HG03558 (cell line): ENCODE measurements around the gene SGMS1.
"Not testable (repeated sequence)": the region's sequence is repeated elsewhere in the genome, so short reads cannot be mapped to it uniquely, and the experiment has no call there.

ENCODE experiments used
- ATAC-seq: cut with Tn5 transposase; IDR thresholded peaks from one replicate; pipeline ENCODE4 v1.9.1; 2021; ENCODE audit warnings: moderate number of reproducible peaks; ENCODE audit not compliant: unreplicated experiment; ENCODE audit errors: extremely low read depth

SGMS1 gene

DNA sequence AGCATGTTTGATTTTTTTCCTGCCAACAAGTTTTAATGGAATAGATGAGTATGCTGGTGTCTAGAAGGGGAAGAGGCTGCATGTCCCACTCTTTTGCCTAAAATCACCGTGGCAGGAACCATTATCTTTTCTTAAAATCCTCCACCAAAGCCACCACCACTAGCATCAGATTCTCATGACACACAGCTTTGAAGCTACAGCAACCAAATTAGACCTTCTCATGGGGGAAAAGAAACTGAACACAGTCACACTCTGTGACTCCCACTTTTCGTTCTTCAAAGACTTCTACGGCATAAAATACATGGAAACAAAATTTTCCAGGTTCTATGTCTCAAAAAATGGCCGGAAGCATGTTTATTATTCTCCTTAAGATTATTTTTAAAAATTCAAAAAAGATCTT lies 81.8 kb downstream of the SGMS1 start:
- ATAC-seq: no peak

DNA sequence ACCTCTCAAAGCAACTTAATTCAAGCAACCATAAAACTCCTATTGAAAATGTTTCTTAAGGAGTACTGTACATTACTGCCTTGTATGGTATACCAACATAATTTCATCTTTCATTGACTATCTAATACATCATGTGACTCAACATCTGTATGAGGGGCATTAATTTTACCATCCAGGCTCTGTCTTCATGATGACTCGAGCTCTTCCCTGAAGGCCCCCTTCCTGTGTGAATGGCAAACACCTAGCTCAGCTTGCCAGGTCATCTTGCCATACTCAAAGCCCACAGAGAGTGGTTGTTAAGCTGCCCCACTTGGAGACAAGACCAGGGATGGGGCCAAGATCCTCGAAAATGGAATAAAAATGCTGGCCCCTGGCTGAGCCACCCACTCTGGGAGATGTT lies 82.4 kb downstream of the SGMS1 start:
- ATAC-seq: no peak

DNA sequence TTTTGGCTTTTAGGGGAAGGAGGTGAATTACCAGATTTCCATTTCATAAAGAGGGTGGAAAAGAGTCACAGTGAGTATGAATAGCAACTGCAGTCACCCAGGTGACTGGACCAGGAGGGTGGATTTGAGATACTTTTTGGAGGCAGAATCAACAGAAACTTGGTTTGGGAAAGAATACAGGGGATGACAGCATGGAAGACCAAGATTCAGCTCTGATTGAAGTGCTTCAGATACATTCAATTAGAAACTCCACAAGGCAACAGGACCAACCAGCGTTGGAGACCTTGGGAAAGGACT lies 83.0 kb downstream of the SGMS1 start:
- ATAC-seq: no peak

DNA sequence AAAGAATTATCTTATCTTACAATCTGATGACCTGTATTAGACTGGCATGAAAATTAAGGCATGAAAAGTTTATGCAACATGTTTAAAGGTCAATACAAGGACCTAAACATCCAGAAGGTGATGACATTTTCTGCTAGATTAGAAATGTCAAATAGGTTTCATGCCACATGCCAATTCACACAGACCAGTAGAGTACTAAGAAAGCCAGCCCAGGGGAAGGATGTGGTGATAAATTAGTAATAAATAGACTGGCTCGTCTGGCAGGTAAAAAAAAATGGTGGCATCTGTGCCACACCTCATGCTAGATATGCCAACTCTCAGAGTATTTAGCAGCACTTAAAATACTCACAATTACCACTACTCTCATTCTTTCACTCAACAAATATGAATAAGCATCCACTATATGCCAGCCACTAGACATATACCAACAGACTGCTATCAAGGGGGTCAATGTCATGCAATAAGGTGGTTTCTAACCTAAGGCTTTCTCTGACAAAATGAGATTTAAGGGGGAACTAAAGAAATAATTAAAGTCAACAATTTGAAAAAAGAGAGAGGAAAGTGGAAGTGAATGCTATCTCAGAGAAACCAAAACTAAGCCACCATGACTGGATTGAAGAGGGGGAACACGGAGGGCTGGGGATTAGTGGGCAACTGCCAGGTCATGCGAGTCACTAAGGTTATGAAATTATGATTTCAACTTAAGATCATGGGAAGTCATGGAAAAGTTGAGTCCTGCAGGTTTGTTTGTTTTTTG lies 83.5 kb downstream of the SGMS1 start:
- ATAC-seq: peak; percentile 28

GRCh38 chr10:50538555-50539398 lies 85.0 kb downstream of the SGMS1 start:
- ATAC-seq: no peak

- ATAC-seq: no peak
These were observed 87.0 kb downstream of the SGMS1 start for GRCh38 chr10:50536617-50537240.

DNA sequence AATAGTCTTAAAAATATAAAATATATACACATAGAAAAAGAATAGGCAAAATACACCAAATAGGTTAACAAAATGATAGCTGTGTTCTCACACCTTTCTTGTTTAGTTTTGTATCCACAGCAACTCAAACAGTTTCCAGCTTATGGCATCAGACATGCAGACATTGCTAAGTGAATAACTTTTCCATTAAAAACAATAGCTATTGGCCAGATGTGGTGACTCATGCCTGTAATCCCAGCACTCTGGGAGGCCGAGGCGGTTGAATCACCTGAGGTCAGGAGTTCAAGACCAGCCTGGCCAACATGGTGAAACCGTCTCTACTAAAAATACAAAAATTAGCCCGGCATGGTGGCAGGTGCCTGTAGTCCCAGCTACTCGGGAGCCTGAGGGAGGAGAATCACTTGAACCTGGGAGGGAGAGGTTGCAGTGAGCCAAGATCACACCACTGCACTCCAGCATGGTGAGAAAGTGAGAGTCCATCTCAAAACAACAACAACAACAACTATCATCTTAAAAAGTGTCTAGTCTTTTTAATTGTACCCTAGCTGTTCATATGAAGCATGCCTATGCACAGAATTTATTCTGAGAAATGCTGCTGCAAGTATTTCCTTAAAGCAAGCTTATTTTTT lies 88.9 kb downstream of the SGMS1 start:
- ATAC-seq: not testable (repeated sequence)

GRCh38 chr10:50533296-50533695 lies 90.5 kb downstream of the SGMS1 start:
- ATAC-seq: no peak

DNA sequence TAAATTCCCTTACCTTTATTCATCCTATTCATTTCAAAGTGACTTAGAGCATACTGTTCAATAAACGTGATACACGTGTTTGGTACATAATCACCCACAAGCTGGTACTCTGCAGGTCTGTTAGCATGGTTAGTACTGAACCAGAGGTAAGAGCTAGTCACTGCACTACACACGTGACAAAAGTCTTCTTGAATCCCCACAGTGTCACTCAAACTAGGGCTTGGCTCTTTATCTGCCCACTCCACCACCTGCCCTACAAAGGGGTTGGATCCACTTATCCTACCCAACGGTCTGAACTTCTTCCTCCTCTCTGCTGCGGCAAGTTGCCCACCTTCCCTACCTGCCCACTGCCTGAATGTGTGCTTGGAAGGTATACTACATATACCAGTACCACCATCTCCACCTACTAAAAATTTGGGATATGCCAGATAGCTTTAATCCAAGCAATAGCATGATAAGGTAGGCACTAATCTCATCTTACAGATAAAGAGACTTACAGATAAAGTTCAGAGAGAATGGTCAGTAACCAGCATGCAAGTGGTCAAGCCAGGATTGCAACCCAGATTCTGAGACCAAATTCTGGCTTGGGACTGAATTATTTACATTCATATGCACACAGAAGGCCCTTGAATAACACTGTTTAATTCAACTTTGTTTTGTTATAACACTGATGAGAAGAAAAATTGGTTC lies 92.2 kb downstream of the SGMS1 start:
- ATAC-seq: no peak

DNA sequence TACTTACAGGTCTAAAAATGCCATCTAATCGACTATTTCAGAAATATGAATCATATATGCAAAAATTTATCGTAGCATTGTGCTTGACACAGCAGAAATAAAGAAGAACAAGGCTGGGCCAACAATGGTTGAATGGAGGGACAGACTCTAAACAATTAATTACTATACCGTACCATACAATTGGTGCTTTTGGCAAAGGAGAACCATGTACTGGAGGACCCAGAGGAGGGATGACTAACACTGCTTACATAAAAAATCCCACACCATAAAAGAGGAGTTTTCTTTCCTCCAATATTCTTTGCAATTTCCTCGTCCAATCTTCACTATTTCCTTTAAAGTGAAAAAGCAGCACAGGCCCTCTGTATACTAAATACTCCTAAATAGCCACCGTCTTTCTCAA lies 94.1 kb downstream of the SGMS1 start:
- ATAC-seq: no peak

- no peak for ATAC-seq
These were observed 95.5 kb downstream of the SGMS1 start for GRCh38 chr10:50528206-50528605.

DNA sequence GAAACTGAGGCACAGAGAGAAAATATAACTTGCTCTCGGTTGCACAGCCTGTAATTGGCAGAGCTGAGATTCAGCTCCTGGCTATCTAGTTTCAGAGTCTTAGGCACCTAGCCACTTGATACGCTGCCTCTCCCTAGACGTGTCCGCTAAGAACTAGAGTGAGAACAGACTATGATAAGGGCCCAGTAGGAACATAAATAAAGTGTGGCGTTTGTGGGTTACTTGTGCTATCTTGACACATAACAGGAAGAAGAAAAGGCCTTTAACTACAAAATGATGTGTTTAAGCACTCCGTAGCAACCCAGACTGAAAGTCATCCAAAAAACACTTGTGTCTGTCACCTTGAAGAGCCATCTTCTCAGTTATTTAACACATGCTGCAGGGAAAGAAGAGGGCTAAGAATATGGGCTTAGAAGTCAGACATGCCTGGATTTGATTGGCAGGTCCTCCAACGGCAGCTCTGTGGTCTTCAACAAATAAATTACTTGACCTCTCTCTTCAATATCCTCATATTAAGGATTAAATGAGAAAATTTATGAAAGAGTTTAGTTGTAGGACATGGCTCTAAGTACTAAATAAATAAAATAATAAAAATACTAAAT lies 96.2 kb downstream of the SGMS1 start:
- no peak for ATAC-seq

GRCh38 chr10:50526185-50526584 lies 97.6 kb downstream of the SGMS1 start:
- ATAC-seq: no peak

DNA sequence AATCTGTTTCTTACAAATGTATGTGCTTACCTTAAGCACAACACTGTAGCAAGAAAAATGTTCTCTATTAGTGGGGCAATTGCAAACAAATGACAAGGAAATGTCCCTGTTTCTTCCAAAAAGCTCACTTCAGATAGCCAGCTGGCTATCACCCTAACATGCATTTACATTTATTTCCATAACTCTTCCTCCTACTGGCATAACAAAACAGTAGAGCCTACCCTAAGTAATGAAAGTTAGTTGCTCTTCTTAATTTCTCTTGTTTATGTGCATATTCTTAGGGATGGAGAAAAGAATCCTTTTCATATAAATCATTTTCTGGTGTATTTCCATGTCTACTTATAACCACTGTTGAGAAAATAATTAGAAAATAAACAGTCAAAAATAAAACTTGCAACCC lies 100.4 kb downstream of the SGMS1 start:
- ATAC-seq: no peak

DNA sequence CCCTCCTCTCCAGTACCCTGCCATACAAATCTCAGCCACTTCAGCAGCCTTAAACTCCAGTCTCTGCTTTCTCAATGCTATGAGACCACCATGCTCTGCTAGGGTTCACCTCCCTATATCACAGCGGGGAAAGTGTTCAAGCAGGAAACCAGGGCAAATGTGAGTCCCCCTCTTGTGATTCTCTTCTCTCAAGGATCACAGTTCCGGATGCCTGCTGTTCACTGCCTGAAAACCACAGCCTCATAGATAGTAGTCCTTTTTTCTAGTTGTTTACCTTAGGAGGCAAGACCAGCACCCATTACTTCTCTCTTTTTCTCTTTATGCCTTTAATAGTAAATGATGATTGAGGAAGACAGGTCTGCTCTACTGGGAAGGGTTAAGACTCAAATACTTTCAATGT lies 100.8 kb downstream of the SGMS1 start:
- no peak for ATAC-seq

GRCh38 chr10:50520115-50520514 lies 103.6 kb downstream of the SGMS1 start:
- ATAC-seq: no peak

GRCh38 chr10:50517626-50518025 lies 106.1 kb downstream of the SGMS1 start:
- ATAC-seq: no peak

- no peak for ATAC-seq
These were observed 107.6 kb downstream of the SGMS1 start for GRCh38 chr10:50516171-50516570.

DNA sequence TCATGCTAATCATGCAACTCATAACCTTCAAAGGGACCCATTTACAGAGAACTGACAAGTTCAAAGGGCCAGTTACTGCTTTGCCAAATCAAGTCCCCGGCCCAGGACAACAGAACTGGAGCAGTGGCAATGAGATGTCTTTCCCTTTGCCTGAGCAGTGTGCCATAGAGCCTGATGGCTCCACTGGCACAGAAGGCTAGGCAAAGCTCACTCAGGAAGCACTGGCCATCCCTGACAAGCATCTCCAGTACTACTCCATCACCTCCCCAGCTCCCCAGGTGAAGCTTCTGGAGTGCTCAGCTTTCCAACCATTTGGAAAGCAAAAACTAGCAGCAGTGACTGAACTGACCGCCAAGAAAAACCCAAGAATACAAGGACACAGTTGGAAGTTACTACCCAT lies 108.3 kb downstream of the SGMS1 start:
- ATAC-seq: no peak

DNA sequence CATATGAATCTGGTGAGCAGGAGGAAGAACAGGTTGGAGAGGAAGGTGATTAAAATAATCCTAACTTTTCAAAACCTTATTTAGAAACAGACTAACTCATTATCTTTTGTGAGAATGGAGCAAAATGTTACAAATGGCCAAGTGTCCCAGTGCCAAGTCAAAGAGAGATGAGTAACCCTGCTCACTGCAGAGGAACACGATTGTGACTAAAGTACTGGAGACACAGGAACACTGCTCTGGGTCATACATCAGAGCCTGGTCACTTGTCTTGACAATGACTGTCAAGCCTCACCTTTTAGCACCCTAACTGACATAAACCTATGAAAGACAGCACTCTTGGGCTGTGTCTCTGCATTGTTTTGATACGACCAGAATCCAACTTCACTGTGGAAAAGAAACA lies 108.8 kb downstream of the SGMS1 start:
- ATAC-seq: no peak
